ENCODE results near the gene PLAAT5. TPM values are rescaled to one million over a fixed set of nuclear protein-coding genes. Genes with fewer than 3 reads are reported as not detected.

PLAAT5 gene
- polyA plus RNA-seq, 4 donors = 0.53 to 0.86 (median 0.68) TPM

Other genes starting within 250 kb of the PLAAT5 start
- not detected for gene SLC22A25, start 247.6 kb downstream of the PLAAT5 start, polyA plus RNA-seq (ENCODE audit: insufficient read length in 4 of 4)
- gene SLC22A9, start 121.4 kb downstream of the PLAAT5 start, polyA plus RNA-seq (ENCODE audit: insufficient read length in 4 of 4) = under 1 TPM in 2 of 4 donors, not detected in 2; 0.05 to 0.13 TPM
- under 1 TPM; 0.12 to 0.14 (median 0.14) TPM for gene LGALS12, start 14.9 kb upstream of the PLAAT5 start, polyA plus RNA-seq (ENCODE audit: insufficient read length in 4 of 4)
- gene PLAAT4, start 45.6 kb upstream of the PLAAT5 start, polyA plus RNA-seq (ENCODE audit: insufficient read length in 4 of 4) = 10 to 100 TPM; 10.0 to 11.9 (median 11.0) TPM
- under 1 TPM in 2 of 4 donors, not detected in 2; 0.27 to 0.44 TPM for gene PLAAT2, start 72.2 kb upstream of the PLAAT5 start, polyA plus RNA-seq (ENCODE audit: insufficient read length in 4 of 4)
- gene PLAAT3, start 123.3 kb upstream of the PLAAT5 start, polyA plus RNA-seq (ENCODE audit: insufficient read length in 4 of 4) = 10 to 100 TPM; 11.4 to 21.1 (median 16.6) TPM
- gene ATL3, start 180.2 kb upstream of the PLAAT5 start, polyA plus RNA-seq (ENCODE audit: insufficient read length in 4 of 4) = 10 to 100 TPM; 16.0 to 21.0 (median 19.2) TPM
- gene RTN3, start 190.3 kb upstream of the PLAAT5 start, polyA plus RNA-seq (ENCODE audit: insufficient read length in 4 of 4) = 100 to 1,000 TPM; 172 to 196 (median 184) TPM